Stimulated activated CD8-positive, alpha-beta memory T cell treated with anti-CD3 and anti-CD28 coated beads, Interleukin-2, amount 100 ng/mL, for 1 hour (primary cell): Measurements from ENCODE around the gene NRXN3.
"Not testable (repeated sequence)": the region's sequence is repeated elsewhere in the genome, so short reads cannot be mapped to it uniquely, and the experiment has no call there.

Source experiments
- DNase-seq, 2 donors: peaks; one replicate each; pipeline ENCODE4 v3.0.0-alpha.2; 2020; ENCODE audit warnings: low read depth in 2 of 2

The NRXN3 gene

GRCh38 chr14:78403278-78403815 is 233.2 kb downstream of the NRXN3 start:
- no peak for DNase-seq

- no peak for DNase-seq
Observed at GRCh38 chr14:78405079-78405856, 235.1 kb downstream of the NRXN3 start.

GRCh38 chr14:78412475-78412874 is 242.3 kb downstream of the NRXN3 start:
- no peak for DNase-seq

GRCh38 chr14:78414172-78414571 is 244.0 kb downstream of the NRXN3 start:
- DNase-seq: no peak

- DNase-seq: no peak
Observed at GRCh38 chr14:78417532-78417931, 247.4 kb downstream of the NRXN3 start.

GRCh38 chr14:78424311-78424710 is 254.1 kb downstream of the NRXN3 start:
- DNase-seq: no peak

GRCh38 chr14:78425330-78425729 is 255.2 kb downstream of the NRXN3 start:
- DNase-seq: no peak

- no peak for DNase-seq
Observed at GRCh38 chr14:78425782-78426181, 255.6 kb downstream of the NRXN3 start.

GRCh38 chr14:78432046-78432445 is 261.9 kb downstream of the NRXN3 start:
- no peak for DNase-seq

GRCh38 chr14:78437448-78437847 is 267.3 kb downstream of the NRXN3 start:
- not testable (repeated sequence) for DNase-seq

GRCh38 chr14:78440356-78440894 is 270.3 kb downstream of the NRXN3 start:
- no peak for DNase-seq

- DNase-seq: no peak
Observed at GRCh38 chr14:78443834-78444233, 273.7 kb downstream of the NRXN3 start.

- no peak for DNase-seq
Observed at GRCh38 chr14:78445275-78445674, 275.1 kb downstream of the NRXN3 start.

GRCh38 chr14:78446807-78447206 is 276.6 kb downstream of the NRXN3 start:
- no peak for DNase-seq

- DNase-seq: no peak
Observed at GRCh38 chr14:78448164-78449094, 278.3 kb downstream of the NRXN3 start.

GRCh38 chr14:78450669-78451318 is 280.6 kb downstream of the NRXN3 start:
- DNase-seq: no peak

- no peak for DNase-seq
Observed at GRCh38 chr14:78451319-78451695, 281.1 kb downstream of the NRXN3 start.

GRCh38 chr14:78455896-78456435 is 285.8 kb downstream of the NRXN3 start:
- DNase-seq: no peak

- DNase-seq: no peak
Observed at GRCh38 chr14:78469947-78470346, 299.8 kb downstream of the NRXN3 start.

- no peak for DNase-seq
Observed at GRCh38 chr14:78479127-78479780, 309.1 kb downstream of the NRXN3 start.

- no peak for DNase-seq
Observed at GRCh38 chr14:78484028-78484427, 313.9 kb downstream of the NRXN3 start.
